Gastroesophageal sphincter (tissue), 4 donors: Measurements from ENCODE around the gene NKAIN4. TPM values are rescaled to one million over a fixed set of nuclear protein-coding genes. Genes with fewer than 3 reads are reported as not detected.

ENCODE experiments used
- ATAC-seq: fragments of 150-250 bp; one replicate; pipeline ENCODE4 v1.9.1; 2016; ENCODE audit warnings: mild to moderate bottlenecking, moderate library complexity
- H3K27ac ChIP-seq, 4 donors: fragments of 200-600 bp; sonication (generic) in 3 of 4; 1 replicate in 3 of 4; 2 replicates in 1 of 4; pipeline ENCODE4 v1.5.1; 2016 to 2019
- H3K27me3 ChIP-seq: fragments of 200-600 bp; sonication (generic); one replicate; pipeline ENCODE4 v1.5.1; 2019
- H3K36me3 ChIP-seq, 2 donors: fragments of 200-600 bp; sonication (generic); one replicate each; pipeline ENCODE4 v1.5.1; 2019; ENCODE audit warnings: control low read depth in 1 of 2
- H3K4me1 ChIP-seq, 3 donors: fragments of 200-600 bp; sonication (generic); 1 replicate in 2 of 3; 2 replicates in 1 of 3; pipeline ENCODE4 v1.5.1; 2016 to 2019; ENCODE audit warnings: control low read depth in 2 of 3
- H3K4me3 ChIP-seq, 2 donors: fragments of 200-600 bp; sonication (generic); one replicate each; pipeline ENCODE4 v1.5.1; 2019; ENCODE audit warnings: mild to moderate bottlenecking in 1 of 2, moderate library complexity in 1 of 2
- H3K9me3 ChIP-seq, 3 donors: fragments of 200-600 bp; sonication (generic); one replicate each; pipeline ENCODE4 v1.5.1; 2017 to 2019; ENCODE audit warnings: control low read depth in 2 of 3
- EP300 ChIP-seq: sonication (generic); formaldehyde crosslinking; IDR thresholded peaks from one replicate; pipeline ENCODE4 v1.6.1; 2017; ENCODE audit warnings: antibody characterized with exemption, mild to moderate bottlenecking
- POLR2A ChIP-seq, 2 donors: fragments of 450-650 bp; IDR thresholded peaks; one replicate each; pipeline ENCODE4 v1.6.1; 2017; ENCODE audit warnings: antibody characterized with exemption in 2 of 2, mild to moderate bottlenecking in 2 of 2, moderate library complexity in 1 of 2
- POLR2AphosphoS5 ChIP-seq: sonication (generic); formaldehyde crosslinking; IDR thresholded peaks from one replicate; pipeline ENCODE4 v1.6.1; 2017; ENCODE audit warnings: antibody characterized with exemption
- WGBS, 2 donors: methylation state at CpG; one replicate each; pipeline ENCODE4 v1.1.5; 2018; ENCODE audit warnings: low coverage in 1 of 2; 5-methylcytosine and 5-hydroxymethylcytosine counted together
- total RNA-seq, 4 donors: library from RNA; depleted of rRNA; stranded (reverse); fragments of >200 nt; gene quantifications; one replicate each; pipeline ENCODE4 v1.1.0, GENCODE V29; 2016
- TF ChIP-seq, protein P1 (sequence below), 4 experiments: fragments of 200-600 bp in 2 of 4; fragments of 450-650 bp in 2 of 4; sonication (generic) in 1 of 4; IDR thresholded peaks; one replicate each; pipeline ENCODE4 v1.5.1; 2017 to 2019; ENCODE audit warnings: antibody characterized with exemption in 4 of 4, mild to moderate bottlenecking in 2 of 4, moderate library complexity in 2 of 4

The NKAIN4 gene
- total RNA-seq, 4 donors from 2014 or later: 2.3 TPM; not detected in 3

DNA sequence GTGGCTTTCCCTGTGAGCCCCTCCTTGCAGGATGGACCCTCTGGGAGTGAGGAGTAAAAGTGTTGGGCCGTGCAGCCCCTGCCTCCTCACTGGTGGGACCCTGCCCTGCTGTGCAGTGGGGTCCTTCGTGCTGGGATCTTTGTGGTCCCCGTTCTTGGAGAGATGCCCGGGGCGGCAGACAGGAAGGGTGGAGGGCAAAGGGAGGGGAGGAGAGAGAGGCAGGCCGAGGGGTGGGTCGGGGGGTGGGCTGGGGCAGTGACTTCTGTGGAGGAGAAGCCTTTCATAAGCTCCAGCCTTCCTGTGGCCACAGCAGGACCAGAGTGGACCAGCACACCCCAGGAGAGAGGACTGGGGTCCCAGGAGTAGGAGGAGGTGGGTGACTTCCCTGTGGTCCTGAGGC, 38.6 kb upstream of the NKAIN4 start, which contains the start of gene COL20A1:
Gene COL20A1 (plus strand): TSS at position 283 of the 400 bp plus-strand sequence. CDS start 1,922 bp downstream, outside the sequence.
- peaks cover 64% of the 10 kb centered on the region for H3K27me3 ChIP-seq
- no CpG with 5 or more reads among the region's 7 CpGs for WGBS, 2 donors
- H3K4me1 ChIP-seq: peaks cover 0 to 14% (median 0%) of the 10 kb centered on the region in 3 donors

DNA sequence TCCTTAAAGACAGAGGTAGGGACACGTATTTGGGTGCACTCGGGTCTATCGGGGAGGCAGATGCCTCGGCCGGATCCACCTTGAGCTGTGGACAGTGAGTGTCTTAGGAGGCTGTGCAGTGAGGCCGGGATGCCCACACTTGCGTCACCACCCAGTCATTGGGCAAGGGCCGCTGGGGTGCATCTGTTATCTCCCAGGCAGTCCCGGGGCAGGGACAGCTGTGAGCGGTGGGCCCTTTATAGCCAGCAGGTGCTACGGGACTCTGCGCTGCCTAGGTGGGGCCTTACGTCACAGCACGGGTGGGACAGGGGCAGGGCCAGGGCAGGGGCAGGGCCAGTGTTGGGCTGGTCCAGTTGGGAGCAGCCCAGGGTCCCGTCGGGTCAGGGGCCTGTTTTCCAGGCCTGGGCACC, 38.0 kb upstream of the NKAIN4 start:
- ATAC-seq: no peak
- TF ChIP-seq POLR2AphosphoS5: no peak

More for the DNA sequence above, 38.6 kb upstream of the NKAIN4 start, which contains the start of gene COL20A1:
- no peaks in the 10 kb centered on the region for H3K9me3 ChIP-seq
- no peak within 1 kb of the TSS for H3K27ac ChIP-seq
- ATAC-seq: no peak
- TF ChIP-seq POLR2A (IDR thresholded peaks at IDR 0.05): no peak
- no peak for TF ChIP-seq EP300
- TF ChIP-seq, protein P1, sequence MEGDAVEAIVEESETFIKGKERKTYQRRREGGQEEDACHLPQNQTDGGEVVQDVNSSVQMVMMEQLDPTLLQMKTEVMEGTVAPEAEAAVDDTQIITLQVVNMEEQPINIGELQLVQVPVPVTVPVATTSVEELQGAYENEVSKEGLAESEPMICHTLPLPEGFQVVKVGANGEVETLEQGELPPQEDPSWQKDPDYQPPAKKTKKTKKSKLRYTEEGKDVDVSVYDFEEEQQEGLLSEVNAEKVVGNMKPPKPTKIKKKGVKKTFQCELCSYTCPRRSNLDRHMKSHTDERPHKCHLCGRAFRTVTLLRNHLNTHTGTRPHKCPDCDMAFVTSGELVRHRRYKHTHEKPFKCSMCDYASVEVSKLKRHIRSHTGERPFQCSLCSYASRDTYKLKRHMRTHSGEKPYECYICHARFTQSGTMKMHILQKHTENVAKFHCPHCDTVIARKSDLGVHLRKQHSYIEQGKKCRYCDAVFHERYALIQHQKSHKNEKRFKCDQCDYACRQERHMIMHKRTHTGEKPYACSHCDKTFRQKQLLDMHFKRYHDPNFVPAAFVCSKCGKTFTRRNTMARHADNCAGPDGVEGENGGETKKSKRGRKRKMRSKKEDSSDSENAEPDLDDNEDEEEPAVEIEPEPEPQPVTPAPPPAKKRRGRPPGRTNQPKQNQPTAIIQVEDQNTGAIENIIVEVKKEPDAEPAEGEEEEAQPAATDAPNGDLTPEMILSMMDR (IDR thresholded peaks at IDR 0.05): no peak
- TF ChIP-seq POLR2AphosphoS5: no peak
- no peak within 1 kb of the TSS for H3K4me3 ChIP-seq
- peaks cover 0 to 16% of the 10 kb centered on the region in 2 donors for H3K36me3 ChIP-seq

DNA sequence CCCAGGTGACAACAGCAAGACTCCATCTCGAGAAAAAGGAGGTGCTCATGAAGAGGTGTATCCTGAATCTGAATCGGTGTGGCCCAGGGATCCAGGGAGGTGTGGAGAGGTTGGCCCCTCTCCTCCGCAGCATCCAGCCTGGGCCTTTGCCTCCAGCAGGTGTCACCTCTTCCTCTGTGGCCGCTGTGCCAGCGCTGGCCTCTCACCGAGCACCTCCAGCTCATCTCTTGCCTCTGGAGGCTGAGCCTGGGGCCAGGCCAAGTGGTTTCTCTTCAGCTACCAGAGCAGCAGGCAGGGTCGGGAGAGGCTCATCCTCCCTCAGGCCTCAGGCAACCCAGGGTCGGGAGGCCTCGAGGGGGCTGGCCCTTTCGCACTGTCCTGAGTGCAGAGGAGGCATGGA, 37.5 kb upstream of the NKAIN4 start:
- Histone ChIP-seq H3K9me3 (no peaks in the 10 kb centered on the region), H3K27ac (no peak overlapping the region), H3K4me1 (peaks cover 0 to 14% (median 0%) of the 10 kb centered on the region in 3 donors), H3K27me3 (peaks cover 53% of the 10 kb centered on the region), H3K36me3 (peaks cover 0 to 27% of the 10 kb centered on the region in 2 donors), H3K4me3 (no peak overlapping the region)
- TF ChIP-seq POLR2A (IDR thresholded peaks at IDR 0.05): no peak
- TF ChIP-seq, protein P1 (IDR thresholded peaks at IDR 0.05): no peak
- TF ChIP-seq EP300: no peak
- TF ChIP-seq POLR2AphosphoS5: no peak
- no peak for ATAC-seq
- WGBS, 2 donors: 60 to 95% methylated on average over 1 to 4 of the region's 10 CpGs

More for the DNA sequence above, 38.0 kb upstream of the NKAIN4 start:
- Histone ChIP-seq H3K4me3 (no peak overlapping the region), H3K9me3 (no peaks in the 10 kb centered on the region), H3K27ac (no peak overlapping the region), H3K36me3 (peaks cover 0 to 22% of the 10 kb centered on the region in 2 donors), H3K27me3 (peaks cover 57% of the 10 kb centered on the region), H3K4me1 (peaks cover 0 to 14% (median 0%) of the 10 kb centered on the region in 3 donors)
- WGBS, 2 donors: no CpG with 5 or more reads among the region's 16 CpGs

DNA sequence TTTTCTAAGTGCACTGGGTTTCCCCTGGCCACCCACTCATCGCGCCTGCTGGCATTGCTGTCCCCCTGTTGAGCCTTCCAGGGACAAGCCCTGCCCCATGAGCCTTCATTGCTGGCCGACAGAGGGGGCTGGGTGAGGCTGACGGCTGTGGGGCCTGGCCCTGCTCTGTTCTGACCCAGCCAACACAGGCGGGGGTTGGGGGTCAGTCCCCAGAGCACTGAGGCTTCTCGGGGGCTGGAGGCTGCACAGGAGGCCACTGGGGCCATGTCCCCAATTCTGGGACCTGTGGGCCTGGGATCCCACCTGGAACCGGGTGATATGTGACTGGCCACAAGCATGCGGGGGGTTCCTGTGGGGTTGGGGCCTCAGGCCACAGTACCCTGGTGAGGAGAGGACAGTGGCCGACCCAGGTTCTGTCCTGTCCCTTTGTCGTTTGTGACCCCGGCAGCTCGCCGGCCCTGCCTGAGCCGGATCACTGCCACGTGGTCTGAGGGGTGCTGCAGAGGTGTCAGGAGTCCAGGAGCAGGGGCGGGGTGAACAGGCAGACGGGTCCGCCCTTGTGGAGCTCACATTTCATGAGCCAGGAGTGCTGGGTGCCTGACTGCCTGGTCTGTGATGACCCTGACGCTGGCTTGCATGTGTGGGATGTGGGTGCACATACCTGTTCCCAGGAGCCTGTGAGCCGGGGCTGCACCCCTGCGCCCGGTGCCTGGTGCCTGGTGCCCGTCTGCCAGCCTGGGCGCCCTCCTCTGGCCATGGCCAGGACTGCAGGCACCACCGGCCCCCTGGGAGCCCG, 36.6 kb upstream of the NKAIN4 start:
- Histone ChIP-seq H3K4me1 (peaks cover 0 to 14% (median 0%) of the 10 kb centered on the region in 3 donors), H3K27me3 (peaks cover 43% of the 10 kb centered on the region), H3K4me3 (no peak overlapping the region), H3K36me3 (peaks cover 0 to 36% of the 10 kb centered on the region in 2 donors), H3K27ac (no peak overlapping the region), H3K9me3 (no peaks in the 10 kb centered on the region)
- no peak for ATAC-seq
- TF ChIP-seq POLR2A (IDR thresholded peaks at IDR 0.05): no peak
- TF ChIP-seq, protein P1 (IDR thresholded peaks at IDR 0.05): peak in 3 of 4 experiments; percentile 49 to 72 (median 63)
- WGBS, 2 donors: no CpG with 5 or more reads among the region's 26 CpGs

DNA sequence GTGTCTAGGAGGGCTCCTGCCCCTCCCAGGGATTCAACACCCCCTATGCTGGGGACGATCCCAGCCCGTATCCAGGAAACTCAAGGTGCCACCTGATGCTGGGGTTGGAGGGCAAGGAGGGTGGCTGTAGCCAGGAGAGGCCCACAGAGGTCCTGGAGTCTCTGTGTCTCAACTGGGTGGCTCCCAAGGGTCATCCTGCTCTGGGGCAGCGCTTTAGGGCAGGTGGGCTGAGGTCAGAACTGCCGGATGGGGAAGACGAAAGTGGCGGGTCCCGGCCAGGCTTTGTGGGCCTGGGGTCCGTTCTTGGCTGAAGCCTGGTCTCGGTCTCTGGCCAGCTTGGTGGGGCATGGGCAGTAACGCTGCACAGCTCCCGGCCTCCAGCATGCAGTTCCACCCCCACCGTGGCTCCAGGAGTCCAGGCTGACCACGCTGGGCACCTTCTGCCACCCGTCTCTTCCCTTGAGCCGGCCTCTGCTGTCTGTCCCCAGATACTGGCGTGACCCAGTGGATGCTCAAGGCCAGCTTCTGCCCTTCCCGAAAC, 35.9 kb upstream of the NKAIN4 start:
- H3K4me1 ChIP-seq: peaks cover 0 to 14% (median 0%) of the 10 kb centered on the region in 3 donors
- no peak for ATAC-seq
- WGBS, 2 donors: 50% methylated on average over 2 of the region's 17 CpGs; no CpG with 5 or more reads in 1 of the 2 donors

More for the DNA sequence above, 35.9 kb upstream of the NKAIN4 start:
- no peak overlapping the region for H3K4me3 ChIP-seq
- peaks cover 0 to 43% of the 10 kb centered on the region in 2 donors for H3K36me3 ChIP-seq
- no peak for TF ChIP-seq EP300
- no peak for TF ChIP-seq POLR2A (IDR thresholded peaks at IDR 0.05)
- TF ChIP-seq, protein P1 (IDR thresholded peaks at IDR 0.05): no peak
- TF ChIP-seq POLR2AphosphoS5: no peak
- H3K27ac ChIP-seq: no peak overlapping the region
- H3K9me3 ChIP-seq: no peaks in the 10 kb centered on the region
- peaks cover 37% of the 10 kb centered on the region for H3K27me3 ChIP-seq
